Stimulated activated CD8-positive, alpha-beta memory T cell treated with anti-CD3 and anti-CD28 coated beads, Interleukin-12 subunit alpha, Interleukin-12 subunit beta, amount 100 ng/mL, for 24 hours (primary cell): ENCODE data around the gene SDF2L1.
"Not testable (repeated sequence)": the region's sequence is repeated elsewhere in the genome, so short reads cannot be mapped to it uniquely, and the experiment has no call there.

Source experiments
- DNase-seq: peaks from one replicate; pipeline ENCODE4 v3.0.0-alpha.2; 2020; ENCODE audit errors: extremely low read depth

SDF2L1 gene

DNA sequence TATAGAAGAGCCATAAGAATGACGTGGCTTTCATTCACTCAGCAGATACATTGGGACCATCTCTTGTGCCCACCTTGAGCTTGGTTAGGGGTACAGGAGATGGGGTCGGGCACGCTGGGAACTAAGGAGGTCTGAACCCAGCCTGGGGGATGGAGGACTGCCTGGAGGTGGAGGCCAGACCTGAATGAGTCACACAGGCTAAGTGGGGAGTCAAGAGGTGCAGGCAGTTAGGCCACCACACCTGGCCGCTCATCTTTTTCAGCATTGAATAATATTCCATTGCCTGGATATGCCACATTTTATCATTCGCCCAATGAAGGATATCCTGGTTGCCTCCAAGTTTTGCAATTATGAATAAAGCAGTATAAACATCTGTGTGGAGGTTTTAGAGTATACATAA is 19.9 kb downstream of the SDF2L1 start:
- no peak for DNase-seq

- no peak for DNase-seq
These were observed 21.6 kb downstream of the SDF2L1 start for GRCh38 chr22:21663738-21664137.

GRCh38 chr22:21665047-21665851 is 23.1 kb downstream of the SDF2L1 start:
- no peak for DNase-seq

DNA sequence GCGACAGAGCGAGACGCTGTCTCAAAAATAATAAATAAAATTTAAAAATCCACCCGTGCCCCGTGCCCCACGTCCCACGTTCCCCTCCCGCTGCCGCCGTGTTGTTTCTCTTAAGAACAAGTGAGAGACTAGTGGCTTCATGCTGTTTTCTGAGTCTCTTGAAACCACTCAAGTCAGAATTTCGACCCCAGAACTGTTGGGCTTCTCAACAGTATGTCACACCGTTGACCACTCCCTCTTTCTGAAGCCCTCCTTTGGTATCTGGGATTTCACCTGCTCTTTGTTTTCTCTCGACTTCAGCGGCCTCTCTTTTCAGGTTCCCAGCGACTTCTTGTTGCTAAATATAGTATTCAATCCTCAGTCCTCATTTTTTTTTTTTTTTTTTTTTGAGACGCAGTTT is 24.7 kb downstream of the SDF2L1 start:
- DNase-seq = no peak

DNA sequence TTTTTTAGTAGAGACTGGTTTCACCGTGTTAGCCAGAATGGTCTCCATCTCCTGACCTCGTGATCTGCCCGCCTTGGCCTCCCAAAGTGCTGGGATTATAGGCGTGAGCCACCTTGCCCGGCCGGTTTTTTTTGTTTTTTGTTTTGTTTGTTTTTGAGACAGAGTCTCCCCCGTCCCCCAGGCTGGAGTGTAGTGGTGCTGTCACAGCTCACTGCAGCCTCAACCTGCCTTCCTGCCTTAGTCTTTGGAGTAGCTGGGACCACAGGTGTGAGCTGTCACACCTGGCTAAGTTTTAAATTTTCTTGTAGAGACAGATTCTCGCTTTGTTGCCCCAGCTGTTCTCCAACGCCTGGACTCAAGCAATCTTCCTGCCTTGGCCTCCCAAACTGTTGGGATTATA is 26.9 kb downstream of the SDF2L1 start:
- no peak for DNase-seq

- no peak for DNase-seq
These were observed 30.1 kb downstream of the SDF2L1 start for GRCh38 chr22:21672107-21672629.

DNA sequence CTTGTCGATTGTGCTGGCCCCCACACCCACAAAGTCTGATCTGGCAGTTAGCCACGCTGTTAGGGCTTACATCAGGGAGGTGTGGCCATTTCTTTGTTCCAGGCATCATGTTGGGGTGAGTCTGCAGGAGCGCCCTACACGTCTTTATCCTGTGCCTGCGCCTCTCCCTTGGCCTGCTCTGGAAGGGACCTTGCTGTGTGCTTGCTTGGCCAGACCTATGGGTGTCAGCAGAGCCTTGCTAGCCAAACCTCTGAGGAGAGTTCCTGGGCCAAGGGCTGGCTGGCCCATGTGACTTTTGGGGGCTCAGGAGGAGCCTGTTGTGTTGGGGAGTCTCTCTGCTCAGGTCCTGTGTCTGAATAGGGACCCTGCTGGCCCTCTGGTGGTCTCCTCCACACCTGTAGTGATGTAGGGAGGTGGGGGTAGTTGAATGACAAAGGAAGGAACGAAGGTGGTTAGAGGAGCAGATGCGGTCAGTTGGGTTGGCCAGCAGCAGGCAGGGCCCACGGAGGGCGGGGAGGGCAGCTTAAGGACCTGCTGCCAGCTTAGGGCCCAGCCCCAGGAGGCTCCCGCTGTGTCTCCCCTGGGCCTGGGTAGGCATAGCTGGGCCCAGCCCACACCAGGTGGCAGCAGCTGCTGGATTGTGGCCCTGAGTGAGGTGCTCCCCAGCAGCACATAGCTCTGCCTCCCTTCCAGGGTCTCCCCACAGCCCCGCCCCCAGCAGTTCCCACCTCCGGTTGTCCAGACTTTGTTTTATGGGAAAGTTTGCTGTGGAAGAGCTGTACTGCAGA is 31.6 kb downstream of the SDF2L1 start:
- DNase-seq = no peak

GRCh38 chr22:21674638-21675245 is 32.6 kb downstream of the SDF2L1 start:
- no peak for DNase-seq

- DNase-seq = no peak
These were observed 35.7 kb downstream of the SDF2L1 start for GRCh38 chr22:21677606-21678443.

DNA sequence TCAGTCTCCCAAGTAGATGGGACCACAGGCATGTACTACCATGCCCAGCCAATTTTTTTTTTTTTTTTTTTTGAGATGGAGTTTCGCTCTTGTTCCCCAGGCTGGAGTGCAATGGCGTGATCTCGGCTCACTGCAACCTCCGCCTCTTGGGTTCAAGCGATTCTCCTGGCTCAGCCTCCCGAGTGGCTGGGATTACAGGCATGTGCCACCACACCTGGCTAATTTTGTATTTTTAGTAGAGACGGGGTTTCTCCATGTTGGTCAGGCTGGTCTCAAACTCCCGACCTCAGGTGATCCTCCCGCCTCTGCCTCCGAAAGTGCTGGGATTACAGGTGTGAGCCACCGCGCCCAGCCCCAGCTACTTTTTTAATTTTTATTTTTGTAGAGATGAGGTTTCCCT is 36.7 kb downstream of the SDF2L1 start:
- DNase-seq = not testable (repeated sequence)

GRCh38 chr22:21679383-21679782 is 37.3 kb downstream of the SDF2L1 start:
- DNase-seq = no peak

DNA sequence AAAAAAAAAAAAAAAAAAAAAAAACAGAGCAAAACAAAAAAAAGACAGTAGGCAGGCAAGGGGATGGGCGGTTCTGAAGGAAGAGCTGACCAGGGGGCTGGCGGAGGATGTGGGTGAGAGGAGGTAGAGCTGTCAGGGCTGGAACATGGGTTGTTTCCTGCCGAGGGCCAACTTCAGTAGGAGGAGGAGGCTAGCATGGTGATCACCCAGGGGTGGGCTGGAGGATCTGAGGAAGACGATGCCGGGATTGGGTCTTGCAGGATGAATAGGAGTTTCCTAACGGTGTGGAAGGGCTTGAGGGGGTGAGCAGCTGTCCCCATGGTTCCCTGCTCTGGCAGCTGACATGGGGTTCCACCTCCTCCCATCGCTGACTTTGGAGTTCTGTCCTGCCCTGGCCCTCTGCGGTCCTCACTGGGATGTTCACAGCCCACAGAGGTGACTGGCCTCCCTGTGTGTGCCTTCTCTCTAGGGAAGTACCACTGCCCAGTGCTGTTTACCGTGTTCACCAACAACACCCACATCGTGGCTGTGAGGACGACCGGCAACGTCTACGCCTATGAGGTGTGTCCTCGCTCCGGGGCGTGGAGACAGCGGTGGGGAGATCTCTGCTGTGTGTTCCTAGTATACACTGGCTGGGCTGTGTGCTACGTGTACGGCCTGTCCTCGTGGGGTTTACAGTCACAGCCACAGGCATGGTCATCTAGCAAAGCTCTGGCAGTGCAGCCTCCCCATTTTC is 38.9 kb downstream of the SDF2L1 start:
- no peak for DNase-seq

DNA sequence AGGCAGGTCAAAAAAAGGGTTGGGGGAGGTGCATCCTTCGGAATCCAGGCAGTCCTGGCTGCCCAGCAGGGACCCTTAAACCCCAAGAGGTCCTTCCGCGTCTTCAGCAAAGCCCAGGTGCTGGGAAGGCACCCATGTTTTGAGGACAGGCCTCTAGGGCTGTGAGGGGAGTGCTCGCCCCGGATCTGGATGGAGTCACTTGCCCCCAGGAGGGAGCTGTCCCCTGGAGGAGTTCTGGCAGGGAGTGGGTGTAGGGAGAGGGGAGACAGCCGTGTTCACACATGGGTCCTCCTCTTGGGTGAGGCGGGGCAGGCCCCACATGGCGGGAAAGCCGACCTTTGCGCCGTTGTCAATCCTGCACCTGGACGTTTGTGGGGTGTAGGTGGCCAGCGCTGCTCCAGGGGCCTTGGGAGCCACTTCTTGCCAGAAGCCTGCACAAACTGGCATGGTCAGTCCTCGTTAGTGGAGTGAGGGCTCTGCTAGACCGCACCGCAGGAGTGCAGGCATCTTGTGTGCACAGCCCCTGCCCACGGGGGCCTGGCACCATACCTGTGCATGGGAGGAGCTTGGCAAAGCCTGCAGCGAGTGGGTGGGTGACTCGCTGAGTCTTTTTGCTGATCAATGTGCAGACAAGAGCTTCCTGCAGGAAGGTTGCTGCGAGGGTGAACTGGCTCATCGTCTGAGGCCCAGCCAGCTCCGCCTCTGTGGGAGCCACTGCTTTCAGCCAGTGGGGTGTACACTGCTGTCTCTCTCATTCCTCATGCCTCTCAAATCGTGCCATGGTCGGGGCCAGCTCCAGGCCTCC is 39.7 kb downstream of the SDF2L1 start:
- no peak for DNase-seq

GRCh38 chr22:21682385-21683175 is 40.5 kb downstream of the SDF2L1 start:
- DNase-seq = no peak

- no peak for DNase-seq
These were observed 41.3 kb downstream of the SDF2L1 start for GRCh38 chr22:21683401-21683811.

DNA sequence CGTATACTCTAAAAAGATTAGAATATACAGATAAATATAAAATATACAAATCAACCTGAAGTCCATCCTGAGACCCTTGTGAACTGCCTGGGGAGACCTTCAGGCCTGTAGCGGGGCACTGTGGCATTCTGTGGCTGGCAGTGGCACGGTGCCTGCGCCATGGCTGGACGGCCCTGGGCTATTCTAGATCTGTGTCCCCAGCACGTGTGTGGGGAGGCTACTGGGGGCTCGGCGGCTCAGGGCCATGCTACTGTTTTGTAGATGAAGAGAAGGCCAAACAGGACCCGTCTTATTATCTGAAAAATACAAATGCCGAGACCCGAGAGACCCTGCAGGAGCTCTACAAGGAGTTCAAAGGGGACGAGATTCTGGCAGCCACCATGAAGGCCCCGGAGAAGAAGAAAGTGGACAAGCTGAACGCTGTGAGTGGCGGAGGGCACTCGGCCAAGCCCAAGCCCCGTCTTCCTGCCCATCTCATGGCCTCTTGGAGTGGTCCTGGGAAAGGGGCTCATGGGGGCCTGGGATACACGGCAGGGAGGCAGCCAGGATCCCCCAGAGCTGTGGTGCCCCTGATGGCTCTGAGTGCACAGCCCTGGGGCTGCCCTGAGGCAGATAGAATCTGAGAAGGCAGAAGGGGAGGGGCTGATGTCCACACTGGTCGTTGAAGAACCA is 42.5 kb downstream of the SDF2L1 start:
- no peak for DNase-seq

DNA sequence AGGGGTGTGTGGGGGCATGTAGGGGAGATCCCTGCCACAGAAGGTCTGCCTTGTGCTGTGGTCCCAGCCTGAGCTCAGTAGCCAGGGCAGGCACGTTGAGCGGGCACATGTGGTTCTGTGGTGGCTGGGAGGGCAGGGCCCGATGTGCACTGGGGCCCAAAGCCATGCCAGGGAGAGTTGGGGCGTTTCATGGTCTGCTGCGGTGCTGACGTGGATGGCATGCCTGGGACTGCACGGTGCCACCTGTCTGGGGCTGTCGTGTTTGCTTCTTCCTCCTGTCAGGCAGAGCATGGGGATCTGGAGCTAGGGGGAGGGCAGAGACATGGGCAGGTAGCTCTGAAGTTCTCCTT is 43.0 kb downstream of the SDF2L1 start:
- no peak for DNase-seq

GRCh38 chr22:21686193-21686608 is 44.1 kb downstream of the SDF2L1 start:
- no peak for DNase-seq
